HepG2 (cell line): Measurements from ENCODE around the gene QDPR. TPM values are rescaled to one million over a fixed set of nuclear protein-coding genes. Genes with fewer than 3 reads are reported as not detected.

Experiments
- ATAC-seq: fragments of 200-7000 bp; cut with Tn5 transposase; 3 replicates; pipeline ENCODE4 v1.9.1; 2020; ENCODE audit warnings: mild to moderate bottlenecking, moderate library complexity
- BruUV-seq: library from RNA; stranded (reverse); fragments of 400-500 nt; replicated peaks from 2 replicates; lab custom pipeline; 2021; lab: Mats Ljungman, UMichigan
- CTCF ChIA-PET: fragments of 300-600 bp; formaldehyde crosslinking; extraction: SDS; loops from one replicate; lab custom pipeline; 2021; ENCODE audit warnings: low total read pairs, inconsistent platforms, low intra/inter-chr PET ratio; lab: Yijun Ruan, JAX
- POLR2A ChIA-PET: fragments of 350-600 bp; sonication (Branson Sonifier 250); formaldehyde crosslinking; loops from one replicate; lab custom pipeline; 2020; ENCODE audit warnings: antibody characterized with exemption, inconsistent platforms; lab: Yijun Ruan, JAX
- DNase-seq: peaks from one replicate; pipeline ENCODE4 v3.0.0-alpha.2; 2015; ENCODE audit warnings: low spot score
- FAIRE-seq: peaks from 3 replicates; lab custom pipeline; 2011; peaks lifted over from hg19 to GRCh38; lab: Jason Lieb, UNC
- H2AFZ ChIP-seq: one replicate; pipeline ENCODE4 v1.6.1; 2011; ENCODE audit warnings: low read length, inconsistent platforms
- H3K27ac ChIP-seq: fragments of 300-600 bp; 3 replicates; pipeline ENCODE4 v1.8.0; 2011; ENCODE audit warnings: mixed run types, mild to moderate bottlenecking, mixed read lengths, low read length, inconsistent platforms; ENCODE audit not compliant: insufficient read depth; ENCODE audit errors: extremely low read length
- H3K27me3 ChIP-seq, 2 experiments: fragments of 200-600 bp in 1 of 2; 2 replicates in 1 of 2; 3 replicates in 1 of 2; pipeline versions ENCODE4 v1.6.0 to v1.8.0; 2011; ENCODE audit warnings: low read length in 2 of 2, mild to moderate bottlenecking in 2 of 2, moderate library complexity in 2 of 2, inconsistent platforms in 1 of 2; ENCODE audit not compliant: insufficient read depth in 2 of 2, control insufficient read depth in 1 of 2
- H3K36me3 ChIP-seq, 2 experiments: fragments of 200-600 bp in 1 of 2; replicated peaks in 1 of 2; 2 replicates in 1 of 2; 3 replicates in 1 of 2; pipeline versions ENCODE4 v1.5.1 to v1.8.0; 2011; ENCODE audit warnings: low read length in 2 of 2, inconsistent platforms in 1 of 2; ENCODE audit not compliant: insufficient read depth in 2 of 2, control insufficient read depth in 1 of 2
- H3K4me1 ChIP-seq: 2 replicates; pipeline ENCODE4 v1.5.1; 2012; ENCODE audit warnings: low read length, inconsistent platforms; ENCODE audit not compliant: insufficient read depth
- H3K4me2 ChIP-seq: 2 replicates; pipeline ENCODE4 v1.6.0; 2011; ENCODE audit warnings: low read depth, low read length, inconsistent platforms
- H3K4me3 ChIP-seq, 3 experiments: fragments of 200-600 bp in 1 of 3; sonication (generic), shearing (Covaris generic) in 1 of 3; replicated peaks in 1 of 3; 2 replicates each; pipeline ENCODE4 v1.5.1; 2011 to 2016; ENCODE audit warnings: low read length in 3 of 3, inconsistent platforms in 2 of 3, low read depth in 2 of 3, mild to moderate bottlenecking in 2 of 3, control low read depth in 1 of 3, mixed read lengths in 1 of 3; ENCODE audit not compliant: insufficient read depth in 1 of 3
- H3K79me2 ChIP-seq: one replicate; pipeline ENCODE4 v1.6.1; 2011; ENCODE audit warnings: low read length, inconsistent platforms; ENCODE audit not compliant: insufficient read depth
- H3K9ac ChIP-seq: 2 replicates; pipeline ENCODE4 v1.6.0; 2011; ENCODE audit warnings: mild to moderate bottlenecking, low read depth, low read length, inconsistent platforms; ENCODE audit not compliant: insufficient read depth
- H3K9me3 ChIP-seq: 2 replicates; pipeline ENCODE4 v1.5.1; 2012; ENCODE audit warnings: mild to moderate bottlenecking, low read length
- H4K20me1 ChIP-seq: 2 replicates; pipeline ENCODE4 v1.6.0; 2011; ENCODE audit warnings: inconsistent platforms, mild to moderate bottlenecking, low read length, moderate library complexity; ENCODE audit not compliant: insufficient read depth
- CENPT ChIP-seq: sonication (generic); formaldehyde crosslinking; IDR thresholded peaks from 2 replicates; pipeline ENCODE4 v1.8.0; 2022; ENCODE audit warnings: low read depth, mild to moderate bottlenecking, moderate library complexity, missing genetic modification reagents
- TBX2 ChIP-seq: sonication (generic); formaldehyde crosslinking; IDR thresholded peaks from 2 replicates; pipeline ENCODE4 v1.5.0; 2020; ENCODE audit warnings: missing genetic modification reagents, mild to moderate bottlenecking, borderline replicate concordance
- ZNF639 ChIP-seq: conservative IDR thresholded peaks from 2 replicates; pipeline ENCODE4 v1.6.1; 2018; ENCODE audit warnings: missing genetic modification reagents
- ZSCAN22 ChIP-seq: sonication (generic); formaldehyde crosslinking; IDR thresholded peaks from 2 replicates; pipeline ENCODE4 v1.4.0; 2020; ENCODE audit warnings: mild to moderate bottlenecking, missing genetic modification reagents
- WGBS: methylation state at CpG from one replicate; pipeline ENCODE4 v1.1.6; 2017; ENCODE audit warnings: low lambda C conversion rate; 5-methylcytosine and 5-hydroxymethylcytosine counted together
- in situ Hi-C: cut with HindIII; loops from 2 replicates; pipeline ENCODE4 v1.10.0; 2017; ENCODE audit warnings: low pct_unique_long_range_greater_than_20kb; ENCODE audit not compliant: extremely low pct_ligation_motif_present
- intact Hi-C: fragments of 100-400 bp; cut with micrococcal nuclease; formaldehyde crosslinking; loops from one replicate; pipeline ENCODE4 v1.10.0; 2022; ENCODE audit not compliant: unreplicated experiment
- polyA plus RNA-seq, 8 experiments: library from polyadenylated mRNA; depleted of rRNA in 3 of 8; stranded (reverse) in 7 of 8; unstranded in 1 of 8; fragments of >200 nt; fragmentation: Illumina TruSeq in 4 of 8; extraction: Trizol in 4 of 8; gene quantifications; 2 replicates each; pipeline versions ENCODE4 v1.2.1 to v1.2.3, GENCODE V29; 2011 to 2016; ENCODE audit warnings: low read depth in 4 of 8, missing spikeins in 1 of 8, mixed read lengths in 1 of 8; ENCODE audit not compliant: insufficient read depth in 1 of 8
- total RNA-seq, 5 experiments: library from RNA; depleted of rRNA; stranded (reverse); fragments of >200 nt; fragmentation: Illumina TruSeq; extraction: Trizol; gene quantifications; 2 replicates each; pipeline ENCODE4 v1.2.3, GENCODE V29; 2016; ENCODE audit warnings: low read depth in 1 of 5
- TF ChIP-seq, protein P1 (sequence below): sonication (generic); formaldehyde crosslinking; IDR thresholded peaks from 2 replicates; pipeline ENCODE4 v1.4.0; 2020; ENCODE audit warnings: missing genetic modification reagents, mild to moderate bottlenecking, borderline replicate concordance

The QDPR gene
- total and polyA plus RNA-seq, 2 of the 13 experiments (the other 11 are each of a cell fraction or from before 2014, with no cell fraction given): 9.9 to 95.5 TPM

GRCh38 chr4:17511051-17511450 is 839 bp downstream of the QDPR start (continued):
- TF ChIP-seq ZNF639 (CRISPR knock-in tag): no peak
- TF ChIP-seq, protein P1, sequence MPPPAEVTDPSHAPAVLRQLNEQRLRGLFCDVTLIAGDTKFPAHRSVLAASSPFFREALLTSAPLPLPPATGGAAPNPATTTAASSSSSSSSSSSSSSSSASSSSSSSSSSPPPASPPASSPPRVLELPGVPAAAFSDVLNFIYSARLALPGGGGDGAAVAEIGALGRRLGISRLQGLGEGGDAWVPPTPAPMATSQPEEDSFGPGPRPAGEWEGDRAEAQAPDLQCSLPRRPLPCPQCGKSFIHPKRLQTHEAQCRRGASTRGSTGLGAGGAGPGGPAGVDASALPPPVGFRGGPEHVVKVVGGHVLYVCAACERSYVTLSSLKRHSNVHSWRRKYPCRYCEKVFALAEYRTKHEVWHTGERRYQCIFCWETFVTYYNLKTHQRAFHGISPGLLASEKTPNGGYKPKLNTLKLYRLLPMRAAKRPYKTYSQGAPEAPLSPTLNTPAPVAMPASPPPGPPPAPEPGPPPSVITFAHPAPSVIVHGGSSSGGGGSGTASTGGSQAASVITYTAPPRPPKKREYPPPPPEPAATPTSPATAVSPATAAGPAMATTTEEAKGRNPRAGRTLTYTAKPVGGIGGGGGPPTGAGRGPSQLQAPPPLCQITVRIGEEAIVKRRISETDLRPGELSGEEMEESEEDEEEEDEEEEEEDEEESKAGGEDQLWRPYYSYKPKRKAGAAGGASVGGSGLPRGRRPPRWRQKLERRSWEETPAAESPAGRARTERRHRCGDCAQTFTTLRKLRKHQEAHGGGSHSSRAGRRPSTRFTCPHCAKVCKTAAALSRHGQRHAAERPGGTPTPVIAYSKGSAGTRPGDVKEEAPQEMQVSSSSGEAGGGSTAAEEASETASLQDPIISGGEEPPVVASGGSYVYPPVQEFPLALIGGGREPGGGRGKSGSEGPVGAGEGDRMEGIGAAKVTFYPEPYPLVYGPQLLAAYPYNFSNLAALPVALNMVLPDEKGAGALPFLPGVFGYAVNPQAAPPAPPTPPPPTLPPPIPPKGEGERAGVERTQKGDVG (CRISPR knock-in tag): no peak

GRCh38 chr4:17510582-17510981 is 1.3 kb downstream of the QDPR start:
- Histone ChIP-seq H3K4me2 (peak overlapping the region; percentile 85), H3K9ac (peak overlapping the region; percentile 63), H3K9me3 (no peaks in the 10 kb centered on the region), H3K4me1 (peaks cover 55% of the 10 kb centered on the region), H4K20me1 (peaks cover 4% of the 10 kb centered on the region; the same call in 1 of the 2 replicates), H3K27me3 (no peaks in the 10 kb centered on the region; a peak in 1 of 5 replicates), H3K4me3 (peak overlapping the region; percentile 65 to 88 (median 84)), H3K27ac (peak overlapping the region; percentile 73), H2AFZ (no peak overlapping the region), H3K79me2 (peaks cover 35% of the 10 kb centered on the region), H3K36me3 (peaks cover 3 to 27% of the 10 kb centered on the region in 2 experiments)
- CTCF ChIA-PET: no interaction called here
- 69% methylated on average over 3 of the region's 3 CpGs for WGBS
- no TSS peak for BruUV-seq
- no peak for FAIRE-seq
- in situ Hi-C loops: no loop called here
- POLR2A ChIA-PET: interaction anchor here (1.1 to 2.4 kb wide), 4 partner anchors 13 to 104 kb away, joined by 3 to 22 read pairs (median 7); partner anchors contain the start of gene MED28
- ATAC-seq: no peak
- TF ChIP-seq ZSCAN22 (CRISPR knock-in tag) (0 out of 2 replicates have a peak, but pooled peaks have one; percentile 10), TBX2 (CRISPR knock-in tag) (0 out of 2 replicates have a peak, but pooled peaks have one; percentile 4), CENPT (CRISPR knock-in tag) (no peak)
- no peak for DNase-seq
- intact Hi-C loops: loop anchor here (10.0 kb wide), 1 partner anchor 124 kb away; no protein-coding TSS in a partner anchor
